ENCODE measurements around the gene ZNF483.
A peak's percentile ranks its signal among the peaks of the same experiment; 100 is the strongest.

- TF ChIP-seq CTCF (IDR thresholded peaks at IDR 0.05; ENCODE audit: insufficient read depth, low read length) (peak; percentile 40), GABPA (IDR thresholded peaks at IDR 0.05; ENCODE audit: low read depth) (no peak)
Observed at GRCh38 chr9:111597852-111598732, 73.1 kb downstream of the ZNF483 start.

Measured in HL-60 (cell line).